ENCODE data around the gene KIDINS220. TPM values are rescaled to one million over a fixed set of nuclear protein-coding genes. Genes with fewer than 3 reads are reported as not detected.

KIDINS220 gene
- total RNA-seq, 1 donor from 2014 or later: 91.6 TPM

- intact Hi-C loops (cut with DNase I): no loop called here
- no peak for ATAC-seq
These were observed 18.8 kb upstream of the KIDINS220 start for GRCh38 chr2:8856176-8856575.

GRCh38 chr2:8855010-8855409 is 17.6 kb upstream of the KIDINS220 start:
- intact Hi-C loops (cut with DNase I): no loop called here
- DNase-seq (ENCODE audit: low spot score) (no peak), ATAC-seq (no peak)

More at GRCh38 chr2:8856176-8856575, 18.8 kb upstream of the KIDINS220 start:
- no peak for DNase-seq (ENCODE audit: low spot score)

GRCh38 chr2:8853426-8853825 is 16.0 kb upstream of the KIDINS220 start:
- ATAC-seq (no peak), DNase-seq (ENCODE audit: low spot score) (no peak)
- intact Hi-C loops (cut with DNase I): no loop called here

GRCh38 chr2:8851811-8852560 is 14.6 kb upstream of the KIDINS220 start:
- intact Hi-C loops (cut with DNase I): no loop called here
- ATAC-seq (peak; percentile 65), DNase-seq (ENCODE audit: low spot score) (no peak)

GRCh38 chr2:8850845-8851487 is 13.6 kb upstream of the KIDINS220 start:
- no peak for ATAC-seq
- no peak for DNase-seq (ENCODE audit: low spot score)
- intact Hi-C loops (cut with DNase I): no loop called here

GRCh38 chr2:8849327-8849726 is 11.9 kb upstream of the KIDINS220 start:
- no peak for DNase-seq (ENCODE audit: low spot score)
- ATAC-seq: peak; percentile 51
- intact Hi-C loops (cut with DNase I): no loop called here

- intact Hi-C loops (cut with DNase I): no loop called here
- DNase-seq (ENCODE audit: low spot score) (no peak), ATAC-seq (no peak)
These were observed 11.1 kb upstream of the KIDINS220 start for GRCh38 chr2:8848328-8849100.

- DNase-seq (ENCODE audit: low spot score): no peak
- intact Hi-C loops (cut with DNase I): no loop called here
- no peak for ATAC-seq
These were observed 10.0 kb upstream of the KIDINS220 start for GRCh38 chr2:8847400-8847799.

GRCh38 chr2:8841932-8842331 is 4.5 kb upstream of the KIDINS220 start:
- no peak for ATAC-seq
- intact Hi-C loops (cut with DNase I): no loop called here
- no peak for DNase-seq (ENCODE audit: low spot score)

- intact Hi-C loops (cut with DNase I): no loop called here
- no peak for DNase-seq (ENCODE audit: low spot score)
- no peak for ATAC-seq
These were observed 3.2 kb upstream of the KIDINS220 start for GRCh38 chr2:8840475-8841091.

- ATAC-seq: no peak
- DNase-seq (ENCODE audit: low spot score): no peak
- intact Hi-C loops (cut with DNase I): no loop called here
These were observed 2.0 kb upstream of the KIDINS220 start for GRCh38 chr2:8839189-8839965.

GRCh38 chr2:8837795-8838140 is 355 bp upstream of the KIDINS220 start:
- DNase-seq (ENCODE audit: low spot score): no peak
- peak; percentile 42 for ATAC-seq
- intact Hi-C loops (cut with DNase I): no loop called here

GRCh38 chr2:8835279-8835678 is 2.1 kb downstream of the KIDINS220 start:
- DNase-seq (ENCODE audit: low spot score) (no peak), ATAC-seq (no peak)
- intact Hi-C loops (cut with DNase I): no loop called here

GRCh38 chr2:8833853-8834252 is 3.6 kb downstream of the KIDINS220 start:
- ATAC-seq (no peak), DNase-seq (ENCODE audit: low spot score) (no peak)
- intact Hi-C loops (cut with DNase I): no loop called here

- DNase-seq (ENCODE audit: low spot score) (no peak), ATAC-seq (no peak)
- intact Hi-C loops (cut with DNase I): no loop called here
These were observed 5.9 kb downstream of the KIDINS220 start for GRCh38 chr2:8831516-8831915.

- intact Hi-C loops (cut with DNase I): no loop called here
- ATAC-seq (no peak), DNase-seq (ENCODE audit: low spot score) (no peak)
These were observed 9.7 kb downstream of the KIDINS220 start for GRCh38 chr2:8827729-8828128.

GRCh38 chr2:8822218-8822617 is 15.2 kb downstream of the KIDINS220 start:
- intact Hi-C loops (cut with DNase I): no loop called here
- ATAC-seq (peak; percentile 24), DNase-seq (ENCODE audit: low spot score) (no peak)

- ATAC-seq (peak; percentile 98), DNase-seq (ENCODE audit: low spot score) (no peak)
- intact Hi-C loops (cut with DNase I): no loop called here
These were observed 15.9 kb downstream of the KIDINS220 start for GRCh38 chr2:8821276-8822217.

All from sciatic nerve (tissue), 2 donors.